GM21423 (cell line): ENCODE results near the gene STMP1.
"Not testable (repeated sequence)": the region's sequence is repeated elsewhere in the genome, so short reads cannot be mapped to it uniquely, and the experiment has no call there.

Source experiments
- ATAC-seq: cut with Tn5 transposase; IDR thresholded peaks from one replicate; pipeline ENCODE4 v1.9.1; 2021; ENCODE audit warnings: mild to moderate bottlenecking, moderate library complexity; ENCODE audit not compliant: unreplicated experiment

The STMP1 gene

DNA sequence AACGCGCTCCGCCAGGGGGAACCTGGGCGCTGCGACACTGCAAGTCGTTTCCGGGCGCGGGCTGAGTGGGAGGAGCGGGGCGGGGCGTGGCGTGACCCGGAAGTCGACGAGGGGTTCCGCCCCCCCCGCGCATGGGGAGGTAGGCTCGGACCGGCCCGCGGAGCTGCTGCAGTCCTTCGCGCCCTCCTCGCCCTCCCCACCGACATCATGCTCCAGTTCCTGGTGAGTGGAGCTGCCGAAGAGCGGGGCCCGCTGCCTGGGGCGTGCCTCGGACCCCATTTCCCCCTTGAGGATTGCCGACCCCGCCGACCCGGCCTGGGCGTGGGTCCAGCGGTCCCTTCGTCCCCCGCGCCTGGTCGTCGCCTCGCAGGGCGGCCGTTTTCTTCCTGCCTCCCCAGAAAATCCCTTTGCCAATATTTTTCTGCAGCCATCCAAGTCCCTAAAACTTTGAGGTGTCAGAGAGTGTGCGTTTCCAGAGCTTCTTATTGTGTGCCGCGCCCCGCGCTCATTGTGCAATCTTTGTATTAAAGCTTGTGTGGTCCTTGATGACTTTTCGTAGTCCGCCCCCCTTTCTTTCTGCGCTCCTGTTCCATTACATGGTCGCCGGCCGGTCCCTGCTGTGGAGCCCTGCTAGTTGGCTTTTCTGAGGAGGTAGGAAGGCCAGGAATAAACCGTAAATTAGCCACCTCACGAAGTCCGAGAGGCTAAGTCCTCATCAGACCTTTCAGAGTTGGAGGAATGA is at the start of gene STMP1:
TSS of gene STMP1 (plus strand) at position 142 of the 742 bp plus-strand sequence.
- ATAC-seq = peak; percentile 96

DNA sequence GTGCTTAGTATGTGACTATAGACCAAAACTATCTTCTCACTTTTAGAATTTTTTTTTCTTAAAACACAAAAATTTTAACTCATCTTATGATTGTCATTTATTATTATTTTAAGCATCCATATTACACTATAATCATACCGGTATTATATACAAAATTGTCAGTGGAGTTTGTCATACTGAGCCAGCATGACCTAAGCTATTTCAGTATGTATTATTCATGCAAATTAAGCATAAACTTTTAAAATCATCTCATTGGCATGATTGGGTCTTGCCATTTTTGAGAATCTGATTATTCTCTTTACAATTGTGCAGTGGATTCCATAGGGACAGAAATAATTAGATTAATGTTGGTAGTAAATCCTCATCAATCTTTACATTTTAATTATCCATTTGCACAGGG is 46.2 kb upstream of the STMP1 start:
- no peak for ATAC-seq

DNA sequence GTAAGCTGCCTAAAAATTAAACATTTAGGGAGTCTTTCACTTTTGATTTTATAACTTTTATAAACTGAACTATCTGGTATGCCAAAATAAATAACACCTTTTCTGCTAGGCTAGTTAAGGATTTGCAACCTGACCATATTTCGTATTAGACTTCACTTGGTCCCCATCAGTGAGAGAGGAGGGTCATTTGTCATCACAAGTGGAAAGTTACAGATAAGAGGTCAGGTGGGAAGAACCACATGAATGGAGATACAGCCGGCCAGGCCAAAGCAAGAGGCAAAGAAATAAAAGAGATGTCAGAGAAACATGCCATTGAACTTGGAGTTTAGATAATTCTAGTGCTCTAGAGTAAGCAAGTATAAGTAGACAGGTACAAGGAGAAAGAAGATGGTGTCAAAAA is 44.5 kb upstream of the STMP1 start:
- ATAC-seq = no peak

DNA sequence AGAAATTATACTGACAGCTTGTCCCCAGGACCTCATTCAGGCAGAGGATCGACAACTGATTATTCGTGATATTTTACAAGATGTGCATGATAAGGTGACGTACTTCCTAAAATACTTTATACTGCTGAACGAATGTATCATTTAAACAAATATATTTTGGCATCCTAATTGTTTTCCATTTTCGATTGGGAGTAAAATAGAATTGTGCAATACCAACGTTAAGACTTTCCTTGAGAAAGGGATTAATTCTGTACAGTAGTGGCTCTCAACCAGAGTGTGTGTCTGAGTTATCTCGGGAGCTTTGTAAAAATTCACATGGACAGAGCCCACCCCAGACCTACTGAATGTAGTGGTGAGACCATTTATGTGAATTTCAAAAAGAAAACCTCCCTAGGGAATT is 43.8 kb upstream of the STMP1 start:
- ATAC-seq = no peak

DNA sequence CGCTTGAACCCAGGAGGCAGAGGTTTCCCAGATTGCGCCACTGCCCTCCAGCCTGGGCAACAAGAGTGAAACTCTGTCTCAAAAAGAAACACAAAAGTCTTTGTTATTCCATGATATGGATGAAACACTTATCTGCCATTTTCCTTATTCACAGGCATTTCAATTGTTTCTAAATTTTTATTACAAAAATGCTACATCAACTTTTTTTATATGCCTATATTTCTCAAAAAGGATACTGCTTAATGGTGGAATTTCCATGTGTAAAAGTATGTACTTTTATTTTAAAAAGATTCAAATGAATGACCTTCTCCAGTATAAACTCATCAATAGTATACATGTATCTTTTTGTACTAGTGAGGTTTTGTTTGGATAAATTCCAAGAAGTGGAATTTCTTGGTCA is 41.9 kb upstream of the STMP1 start:
- ATAC-seq = no peak

DNA sequence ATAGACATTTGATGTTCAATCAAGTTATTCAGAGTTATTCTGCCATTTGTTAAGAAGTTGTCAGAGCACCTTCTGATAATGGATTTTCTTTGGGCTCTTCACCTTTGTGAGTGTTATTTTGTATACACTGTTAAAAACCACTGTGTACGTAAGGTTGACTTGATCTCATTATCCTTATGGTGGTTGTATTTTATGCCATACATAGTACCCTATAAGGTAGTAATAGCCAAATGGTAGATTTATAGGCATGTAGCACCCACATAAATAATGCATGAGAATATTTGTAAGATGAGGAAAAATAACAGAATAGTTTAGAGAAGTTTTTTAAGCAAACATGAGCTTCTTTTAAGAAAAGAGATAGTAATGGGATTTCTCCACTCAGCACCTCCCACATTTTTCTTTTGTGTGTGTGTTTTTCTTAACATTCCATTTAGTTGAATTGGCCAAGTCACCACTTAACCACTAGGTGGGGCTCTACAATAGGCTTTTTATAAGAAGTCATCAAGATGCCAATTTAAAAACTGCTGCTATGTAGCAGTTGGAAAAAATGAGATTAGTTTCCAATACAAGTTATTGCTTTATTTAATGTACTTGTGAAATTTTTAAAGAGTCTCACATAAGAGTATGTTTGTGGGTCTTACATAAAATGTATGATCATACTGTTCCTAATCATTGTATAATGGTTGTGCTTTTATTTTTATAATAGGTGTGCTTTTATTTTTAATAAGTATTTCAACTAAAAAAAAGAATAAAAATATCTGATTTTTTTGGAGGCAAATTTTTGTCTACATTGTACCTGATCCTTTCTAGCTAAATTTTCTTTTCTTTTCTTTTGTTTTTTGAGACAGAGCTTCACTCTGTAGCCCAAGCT is 41.1 kb upstream of the STMP1 start:
- no peak for ATAC-seq

DNA sequence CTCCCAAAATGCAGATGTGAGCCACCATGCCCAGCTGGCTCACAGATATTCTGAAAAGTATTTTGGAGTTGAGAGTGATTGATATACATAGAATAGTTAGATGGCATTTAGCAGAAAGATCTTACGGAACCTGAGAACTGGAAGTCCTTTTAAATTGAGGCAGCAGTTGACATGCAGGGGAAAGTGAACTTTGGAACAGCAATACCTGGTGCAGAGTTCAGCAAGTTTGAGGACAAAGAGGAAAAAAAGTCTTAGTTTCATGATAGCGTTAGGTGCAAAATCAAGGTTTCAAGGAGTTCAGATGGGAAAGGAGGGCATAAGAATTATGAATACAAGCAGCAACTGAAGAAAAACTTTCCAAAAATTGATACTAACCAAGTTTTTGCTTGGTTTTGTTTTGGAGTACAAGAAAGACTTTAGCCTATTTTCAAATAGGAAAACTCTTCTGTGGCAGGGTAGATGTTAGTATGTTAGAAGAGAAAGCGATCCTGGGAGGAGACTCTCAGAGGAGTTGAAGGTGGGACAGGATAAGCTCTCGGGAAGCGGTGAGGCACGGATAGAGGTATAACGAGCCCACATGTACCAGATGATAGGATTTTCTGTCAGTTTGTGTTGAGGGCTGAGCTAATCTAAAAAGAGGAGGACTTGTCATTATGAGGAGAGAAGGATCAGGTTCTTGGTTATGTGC is 28.0 kb upstream of the STMP1 start:
- no peak for ATAC-seq

DNA sequence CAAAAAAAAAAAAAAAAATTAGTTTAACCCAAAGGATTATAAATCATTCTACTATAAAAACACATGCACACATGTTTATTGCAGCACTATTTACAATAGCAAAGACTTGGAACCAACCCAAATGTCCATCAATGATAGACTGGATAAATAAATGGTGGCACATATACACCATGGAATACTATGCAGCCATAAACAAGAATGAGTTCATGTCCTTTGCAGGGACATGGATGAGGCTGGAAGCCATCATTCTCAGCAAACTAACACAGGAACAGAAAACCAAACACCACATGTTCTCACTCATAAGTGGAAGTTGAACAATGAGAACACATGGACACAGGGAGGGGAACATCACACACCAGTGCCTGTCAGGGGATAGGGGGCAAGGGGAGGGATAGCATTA is 22.6 kb upstream of the STMP1 start:
- ATAC-seq = not testable (repeated sequence)

DNA sequence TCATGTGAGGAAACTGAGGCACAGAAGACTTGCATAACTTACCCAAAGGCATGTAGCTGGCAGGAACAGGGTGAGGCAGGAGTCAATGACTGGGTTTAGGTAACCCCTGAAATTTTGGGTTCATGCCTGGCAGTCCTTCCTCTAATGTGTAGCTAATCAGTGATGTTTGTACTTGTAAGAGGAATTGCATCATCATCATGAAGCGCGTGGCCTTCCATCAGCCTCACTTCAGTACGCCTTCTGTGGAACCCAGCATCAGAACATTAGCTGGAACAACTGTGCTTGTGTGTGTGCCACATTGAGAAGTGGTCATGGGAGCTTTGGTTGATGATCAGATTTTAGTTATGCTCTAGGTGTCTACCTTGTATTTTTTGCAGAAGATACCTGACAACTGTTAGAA is 18.2 kb upstream of the STMP1 start:
- ATAC-seq = no peak

DNA sequence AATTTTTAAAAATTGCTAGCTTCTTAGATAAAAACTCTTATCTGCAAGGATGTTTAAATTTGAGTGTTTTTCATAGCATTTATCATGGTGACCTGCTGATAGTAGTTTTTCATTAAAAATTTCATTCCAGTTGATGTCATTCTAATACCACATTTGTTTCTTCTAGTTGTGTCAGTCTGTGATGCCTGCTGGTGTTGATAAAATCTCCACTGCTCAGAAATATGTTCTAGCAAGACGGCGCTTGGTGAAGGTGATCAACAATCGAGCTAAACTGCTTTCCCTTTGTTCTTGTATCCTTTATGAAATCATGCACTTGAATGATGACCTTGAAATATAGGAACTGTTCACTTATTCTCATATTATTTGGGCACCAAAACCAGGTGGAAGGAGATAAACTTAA is 17.6 kb upstream of the STMP1 start:
- ATAC-seq = no peak

DNA sequence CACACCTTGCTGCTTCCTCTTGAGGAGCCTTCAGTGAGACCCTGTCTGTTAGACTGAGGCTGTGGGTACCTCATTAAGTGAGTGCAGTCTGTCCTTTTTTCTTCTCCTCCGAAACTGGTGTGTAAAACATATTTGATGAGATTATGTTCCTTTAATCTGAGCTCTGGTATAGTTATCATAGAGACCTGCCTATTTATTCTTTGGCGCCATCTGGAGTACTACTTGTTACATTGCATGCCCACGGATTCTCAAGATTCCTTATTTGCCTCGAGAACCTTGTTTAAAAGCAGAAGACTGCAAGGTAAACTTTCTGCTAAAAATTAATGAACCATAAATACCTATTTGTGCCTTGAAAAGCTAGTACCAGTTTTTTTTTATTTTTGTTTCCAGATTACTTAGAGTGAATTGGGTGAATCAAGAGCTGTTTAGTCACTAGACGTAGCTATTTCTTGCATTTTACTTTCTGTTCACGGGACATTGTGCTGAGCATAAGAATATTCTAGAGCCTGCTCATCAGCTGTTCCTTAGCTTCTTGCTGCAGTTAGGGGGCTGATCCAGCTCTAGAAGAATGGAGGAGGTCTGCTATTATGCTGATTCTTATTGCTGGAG is 16.9 kb upstream of the STMP1 start:
- ATAC-seq = no peak

DNA sequence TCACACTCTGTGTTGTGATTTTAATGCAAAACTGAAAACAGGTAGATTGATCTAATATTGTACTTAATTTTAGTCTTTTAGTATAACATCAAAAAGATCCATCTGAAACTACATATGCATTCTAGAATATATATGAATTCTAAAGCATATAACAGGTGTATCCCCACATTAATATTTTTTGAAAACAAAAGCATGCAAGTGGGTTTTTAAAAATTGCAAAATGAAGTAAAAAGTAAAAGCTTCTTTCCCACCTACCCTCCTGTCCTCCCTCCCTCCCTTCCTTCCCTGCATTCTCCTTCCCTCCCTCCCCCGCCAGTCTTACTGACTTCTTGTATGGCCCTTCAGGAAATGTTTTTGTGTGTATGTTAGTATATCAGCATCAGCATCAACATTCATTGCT is 14.6 kb upstream of the STMP1 start:
- ATAC-seq = no peak

DNA sequence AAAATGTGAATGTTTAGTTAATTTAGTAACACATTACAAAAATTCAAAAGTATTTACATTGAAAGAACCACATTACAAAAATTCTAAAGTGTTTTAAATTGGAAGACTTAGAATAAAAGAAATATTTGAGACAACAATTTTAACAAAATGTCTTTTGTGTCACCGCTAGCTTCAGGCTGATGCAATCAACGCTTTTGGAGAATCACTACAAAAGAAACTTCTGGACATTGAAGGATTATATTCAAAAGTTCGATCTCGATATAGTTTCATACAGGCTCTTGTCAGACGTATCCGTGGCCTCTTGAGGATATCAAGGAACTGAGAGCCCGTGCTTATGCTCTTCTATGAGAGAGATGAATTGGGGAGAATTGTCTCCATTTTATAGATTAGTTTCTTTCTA is 14.1 kb upstream of the STMP1 start:
- ATAC-seq = no peak

DNA sequence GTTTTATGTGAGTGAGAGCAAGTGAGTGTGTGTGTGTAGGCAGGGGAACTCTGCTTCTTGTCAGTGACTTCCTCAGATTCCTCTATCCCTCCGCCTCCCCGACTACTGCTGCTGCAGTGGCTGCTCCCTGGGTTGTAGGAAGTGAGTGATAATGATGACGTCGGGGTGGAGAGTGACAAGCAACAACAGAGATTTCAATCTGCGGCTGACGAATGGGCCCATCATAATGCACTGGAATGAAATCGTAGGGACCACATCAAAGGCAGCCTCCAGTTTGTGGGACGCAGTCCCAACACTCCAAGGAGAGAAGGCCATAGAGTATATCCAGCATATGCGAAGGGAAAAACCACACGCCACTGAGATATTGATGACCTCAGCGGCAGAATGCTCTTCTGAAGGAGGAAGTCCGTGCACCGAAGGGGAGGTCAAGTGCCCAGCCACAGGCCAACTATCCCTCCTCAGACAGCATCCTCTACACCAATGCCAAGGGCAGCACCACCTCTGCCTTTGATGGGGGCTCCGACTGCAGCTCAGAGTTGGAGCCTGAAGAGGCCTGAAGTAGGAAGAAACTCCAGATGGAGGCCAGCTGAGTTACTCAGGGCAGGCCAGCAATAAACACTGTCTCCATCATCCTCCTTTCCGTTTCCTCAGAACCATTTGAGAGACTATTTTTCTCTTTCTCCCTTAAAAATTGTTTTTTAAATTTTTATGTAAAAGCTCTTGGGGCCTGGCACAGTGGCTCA is 11.3 kb upstream of the STMP1 start:
- no peak for ATAC-seq

DNA sequence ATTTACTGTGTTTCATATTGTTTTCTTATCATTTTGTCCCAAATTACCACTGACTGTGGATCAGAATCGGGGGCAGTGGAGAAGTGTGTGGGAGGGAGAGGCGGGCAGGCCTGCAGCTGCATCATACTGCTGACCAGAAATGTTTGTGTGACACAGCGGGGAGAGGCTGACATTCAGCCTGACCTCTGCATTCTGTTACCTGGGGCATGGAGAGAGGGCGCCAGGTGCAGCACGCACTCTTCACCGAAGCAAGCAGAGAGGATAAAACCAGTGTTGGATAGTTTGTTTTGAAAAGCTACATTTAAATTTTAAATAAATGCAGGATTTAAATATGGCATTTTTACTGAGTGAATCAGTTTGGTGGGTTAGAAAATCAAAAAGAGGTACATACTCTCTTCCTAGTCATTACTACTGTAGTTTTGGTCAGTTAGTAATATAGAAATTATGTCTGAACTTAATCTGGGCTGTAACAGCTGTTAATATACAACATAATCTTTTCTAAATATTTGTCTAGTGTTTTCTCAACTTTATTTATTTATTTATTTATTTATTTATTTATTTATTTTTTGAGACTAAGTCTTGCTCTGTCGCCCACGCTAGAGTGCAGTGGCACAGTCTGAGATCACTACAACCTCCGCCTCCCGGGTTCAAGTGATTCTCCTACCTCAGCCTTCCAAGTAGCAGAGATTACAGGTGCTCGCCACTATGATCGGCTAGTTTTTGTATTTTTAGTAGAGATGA is 8.8 kb upstream of the STMP1 start:
- no peak for ATAC-seq

DNA sequence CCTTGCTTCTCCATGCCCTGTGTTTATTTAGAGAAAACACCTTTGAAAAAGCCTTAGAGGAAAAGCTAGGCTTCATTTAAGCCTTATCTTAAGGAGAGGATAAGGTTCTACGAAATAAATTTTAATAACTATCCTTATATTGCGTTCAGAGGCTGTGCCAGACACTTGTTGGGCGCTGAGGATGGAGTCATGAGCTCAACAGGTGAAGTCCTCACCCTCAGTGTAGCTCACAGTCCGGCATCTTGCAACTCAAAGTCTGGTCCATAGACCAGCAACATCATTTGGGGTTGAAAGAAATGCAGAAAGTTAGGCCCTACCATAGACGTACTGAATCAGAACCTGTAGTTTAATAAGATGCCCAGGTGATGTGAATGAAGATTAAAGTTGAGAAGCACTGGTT is 3.8 kb upstream of the STMP1 start:
- no peak for ATAC-seq

DNA sequence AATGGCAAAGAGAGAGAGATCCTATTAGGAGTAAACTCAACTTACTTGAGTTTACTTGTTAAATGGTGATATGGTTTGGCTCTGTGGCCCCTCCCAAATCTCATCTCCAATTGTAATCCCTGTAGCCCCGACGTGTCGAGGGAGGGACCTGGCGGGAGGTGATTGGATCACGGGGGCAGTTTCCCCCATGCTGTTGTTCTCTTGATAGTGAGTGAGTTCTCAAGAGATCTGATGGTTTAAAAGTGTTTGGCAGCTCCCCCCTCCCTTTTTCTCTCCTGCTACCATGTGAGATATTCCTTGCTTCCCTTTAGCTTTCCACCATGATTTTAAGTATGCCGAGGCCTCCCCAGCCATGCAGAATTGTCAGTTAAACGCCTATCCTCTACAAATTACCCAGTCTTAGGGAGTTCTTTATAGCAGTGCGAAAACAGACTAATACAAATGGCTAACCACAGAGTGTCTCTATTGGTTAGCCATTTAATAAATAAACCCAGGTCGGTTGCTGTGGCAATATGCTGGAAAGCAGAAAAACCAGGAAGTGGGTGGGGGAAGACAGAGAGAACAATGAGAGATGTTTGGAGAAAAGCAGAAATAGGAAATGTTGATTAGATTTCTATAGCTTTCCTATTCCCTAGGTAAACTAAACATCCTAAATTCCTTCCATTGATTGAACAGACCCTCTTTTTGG is 3.0 kb upstream of the STMP1 start:
- ATAC-seq = no peak

DNA sequence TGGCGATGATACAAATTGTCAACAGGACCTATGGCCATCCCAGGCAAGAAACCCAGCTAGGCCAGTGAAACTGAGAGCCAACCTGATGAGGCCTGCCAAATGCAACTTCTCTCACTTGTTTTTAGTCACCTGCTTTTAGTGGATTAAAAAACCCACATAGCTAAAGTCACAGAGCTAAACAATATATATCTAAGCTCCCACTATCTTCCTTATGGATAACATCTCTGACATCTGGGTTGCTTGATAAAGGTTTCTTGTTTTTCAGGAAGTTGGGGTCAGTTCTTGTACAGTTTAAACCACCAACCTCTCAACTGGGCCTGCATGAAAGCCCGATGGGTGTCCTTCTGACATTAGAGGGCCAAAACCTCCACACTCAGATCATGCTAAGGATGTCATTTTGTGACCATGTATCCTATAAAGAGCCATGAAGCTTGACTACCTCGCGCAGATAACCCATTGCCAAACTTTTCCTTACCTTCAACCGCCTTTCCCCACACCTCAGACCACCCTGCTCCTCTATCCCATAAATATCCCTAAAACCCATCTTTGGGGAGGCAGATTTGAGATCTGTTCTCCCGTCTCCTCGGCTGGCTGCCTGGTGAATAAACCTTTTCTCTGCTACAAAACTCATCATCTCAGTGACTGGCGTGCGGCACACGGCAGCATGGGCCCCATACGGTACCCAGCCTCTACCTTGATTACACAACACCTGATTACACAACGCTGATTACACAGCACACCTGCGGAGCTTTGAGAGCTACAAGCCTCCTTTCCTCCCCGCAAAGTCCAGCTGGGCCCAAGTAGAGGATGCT is 797 bp upstream of the STMP1 start:
- no peak for ATAC-seq

DNA sequence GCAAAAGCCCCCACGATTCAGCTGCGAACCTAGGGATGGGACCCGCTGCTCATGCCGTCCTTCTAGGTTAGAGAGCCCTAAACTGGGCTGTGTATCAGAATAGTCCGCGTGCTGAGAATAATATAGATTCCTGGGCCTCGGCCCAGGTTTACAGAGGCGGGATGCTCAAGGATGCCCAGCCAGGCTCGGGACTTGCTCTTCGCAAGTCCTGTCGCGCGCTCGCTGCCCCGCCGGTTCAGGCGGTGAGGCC is 266 bp upstream of the STMP1 start:
- ATAC-seq = no peak
